GF-D8 (cell line): ENCODE data around the gene RAB20.
A peak's percentile ranks its signal among the peaks of the same experiment; 100 is the strongest.
"Not testable (repeated sequence)": the region's sequence is repeated elsewhere in the genome, so short reads cannot be mapped to it uniquely, and the experiment has no call there.

Experiments
- DNase-seq: peaks from one replicate; lab custom pipeline; 2025; lab: John Stamatoyannopoulos, UW

RAB20 gene

DNA sequence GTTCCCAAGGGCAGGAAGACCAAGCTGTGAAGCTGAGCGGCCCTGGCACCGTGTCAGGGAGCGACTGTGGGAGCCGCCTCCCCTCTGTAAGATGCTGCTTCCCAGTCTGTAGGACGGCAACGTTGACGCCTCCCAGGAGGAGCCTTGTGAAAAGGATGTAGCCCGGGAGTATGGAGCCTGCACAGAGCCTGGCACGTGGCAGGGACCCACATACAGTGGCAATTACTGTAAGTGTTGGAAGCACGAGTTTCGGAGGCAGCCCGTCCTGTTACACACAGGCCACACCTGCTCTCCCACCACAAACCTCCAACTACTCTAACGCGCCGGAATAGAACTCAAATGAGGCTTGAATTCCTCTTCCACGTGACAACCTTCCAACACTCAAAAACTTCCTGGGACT, 6.6 kb downstream of the RAB20 start:
- no peak for DNase-seq

DNA sequence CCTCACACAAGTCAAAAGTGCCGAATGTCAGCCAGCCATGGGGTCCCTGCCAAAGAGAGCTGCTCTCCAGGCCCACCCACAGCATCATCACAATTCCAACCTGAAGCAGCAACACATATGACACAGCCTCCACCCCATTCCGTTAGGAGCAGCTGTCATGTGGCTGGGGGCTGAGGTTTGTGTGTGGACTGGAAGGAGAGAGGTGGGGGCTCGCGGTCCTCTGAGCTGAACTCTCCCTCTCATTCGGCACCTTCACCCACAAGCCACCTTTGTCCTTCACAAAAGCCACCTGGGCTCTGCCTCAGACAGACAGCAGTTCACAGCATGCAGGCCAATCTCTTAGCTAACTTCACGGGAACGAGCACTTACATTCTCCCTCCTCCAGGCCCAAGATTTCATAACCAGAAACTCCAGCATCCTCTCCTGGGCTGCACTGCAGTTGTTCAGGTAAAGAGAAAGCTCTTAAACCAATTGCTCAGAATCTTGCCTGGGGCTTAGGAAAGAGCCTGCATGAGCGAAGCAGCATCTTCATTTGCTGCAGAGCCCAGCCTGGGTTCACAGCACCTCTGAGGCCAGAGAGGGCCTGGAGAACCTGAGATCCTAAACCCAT, 7.2 kb downstream of the RAB20 start:
- no peak for DNase-seq

DNA sequence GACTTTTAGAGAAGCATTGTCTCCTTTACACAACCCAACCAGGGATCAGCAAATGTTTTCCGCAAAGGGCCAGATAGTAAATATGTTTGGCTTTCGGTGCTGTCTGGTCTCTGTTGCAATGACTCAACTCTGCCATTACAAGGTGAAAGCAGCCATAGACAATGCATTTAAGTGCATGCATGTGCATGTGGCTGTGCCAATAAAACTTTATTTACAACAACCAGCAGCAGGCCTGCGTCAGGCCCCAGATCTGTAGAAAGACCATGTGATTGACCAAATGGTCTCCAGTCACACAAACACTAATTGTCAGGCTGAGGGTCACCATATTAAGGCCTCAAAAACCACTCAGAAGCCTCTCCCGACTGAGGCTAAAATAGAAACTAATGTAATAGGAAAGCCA, 8.1 kb downstream of the RAB20 start:
- no peak for DNase-seq

DNA sequence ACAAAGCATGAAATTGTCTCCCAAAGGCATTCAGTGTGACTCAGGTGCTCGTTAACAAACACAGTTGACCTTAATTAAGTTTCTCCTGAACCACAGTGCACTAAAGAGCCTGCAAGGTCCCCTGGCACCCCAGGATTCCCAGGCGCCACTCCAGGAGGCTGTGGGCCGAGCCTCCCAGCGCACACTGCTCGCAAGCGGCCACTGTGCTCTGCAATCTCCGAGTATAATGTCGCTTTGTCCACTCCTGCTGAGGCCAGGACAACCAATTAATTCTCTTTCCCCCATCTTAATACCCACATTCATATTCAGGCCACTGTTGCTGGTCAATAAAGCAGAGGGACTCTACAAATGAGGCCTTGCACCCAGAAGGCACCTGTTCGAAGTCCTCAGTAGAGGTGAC, 8.8 kb downstream of the RAB20 start:
- DNase-seq, result no peak

DNA sequence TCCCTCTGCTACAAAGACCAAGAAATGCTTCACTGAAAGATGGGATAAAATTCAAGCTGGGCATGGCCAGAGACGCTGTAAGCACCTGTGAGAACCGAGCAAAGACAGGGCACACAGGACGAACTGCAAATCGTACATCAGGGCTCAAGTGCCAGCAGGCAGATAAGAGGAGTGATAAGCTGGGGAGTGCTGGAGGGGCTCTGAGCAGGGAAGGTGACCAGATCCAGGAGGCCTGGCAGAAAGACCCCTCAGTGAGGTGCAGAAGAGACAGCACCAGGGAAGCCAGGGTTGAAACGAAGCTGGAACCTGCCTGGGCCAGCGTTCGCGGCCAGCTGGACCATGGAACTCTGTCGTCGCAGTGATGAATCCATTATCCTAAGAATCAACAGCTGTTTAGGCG, 10.2 kb downstream of the RAB20 start:
- DNase-seq, result no peak

DNA sequence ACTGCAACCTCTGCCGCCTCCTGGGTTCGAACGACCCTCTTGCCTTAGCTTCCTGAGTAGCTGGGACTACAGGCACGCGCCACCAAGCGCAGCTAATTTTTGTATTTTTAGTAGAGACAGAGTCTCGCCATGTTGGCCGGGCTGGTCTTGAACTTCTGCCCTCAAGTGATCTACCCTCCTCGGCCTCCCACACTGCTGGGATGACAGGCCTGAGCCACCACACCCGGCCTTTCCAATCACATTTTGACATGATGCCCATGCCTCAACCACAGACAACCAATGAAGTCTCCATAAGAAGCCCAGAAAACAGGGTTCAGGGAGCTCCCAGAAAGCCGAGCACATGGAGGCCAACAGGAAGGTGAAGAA, 11.7 kb downstream of the RAB20 start:
- DNase-seq, result no peak

DNA sequence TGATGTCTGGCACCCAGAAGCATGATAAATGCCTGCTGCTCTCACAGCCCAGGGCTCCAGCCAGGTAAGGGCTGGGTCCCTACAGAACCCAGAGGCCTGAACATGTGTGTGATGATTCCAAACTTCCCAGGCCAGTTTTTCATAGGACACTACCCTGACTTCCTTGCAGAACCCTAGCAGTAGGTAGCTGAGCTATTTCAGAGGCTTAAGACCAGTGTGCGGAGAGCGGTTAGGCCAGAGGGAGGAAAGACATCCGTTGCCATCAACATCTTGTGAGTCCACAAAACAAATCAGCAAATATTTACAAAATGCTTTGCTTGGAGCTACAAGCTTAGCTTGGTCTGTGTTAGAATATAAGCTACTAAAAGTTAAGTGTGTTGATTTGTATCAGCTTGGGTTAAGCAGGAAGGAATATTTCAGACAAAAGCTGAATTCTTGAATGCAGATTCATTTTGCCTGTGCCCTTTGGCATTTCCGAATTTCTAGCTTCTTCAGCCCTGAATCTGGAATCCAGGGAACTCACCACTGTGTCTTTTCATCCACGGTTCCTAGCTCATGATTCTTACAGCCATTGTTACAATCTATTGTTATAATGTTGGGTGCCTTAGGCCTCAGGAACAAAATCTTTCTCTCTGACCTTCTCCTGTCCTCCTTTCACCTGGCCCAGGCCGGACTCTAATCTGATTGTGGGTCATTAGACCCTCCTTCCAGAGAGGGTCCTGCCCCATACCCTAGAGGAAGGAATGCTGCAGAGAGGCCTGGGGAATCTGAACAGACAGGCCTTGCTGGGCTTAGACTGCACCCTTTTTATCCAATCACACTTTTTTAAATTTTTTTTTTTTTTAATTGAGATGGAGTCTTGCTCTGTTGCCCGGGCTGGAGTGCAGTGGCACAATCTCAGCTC, 12.4 kb downstream of the RAB20 start:
- DNase-seq, result no peak

DNA sequence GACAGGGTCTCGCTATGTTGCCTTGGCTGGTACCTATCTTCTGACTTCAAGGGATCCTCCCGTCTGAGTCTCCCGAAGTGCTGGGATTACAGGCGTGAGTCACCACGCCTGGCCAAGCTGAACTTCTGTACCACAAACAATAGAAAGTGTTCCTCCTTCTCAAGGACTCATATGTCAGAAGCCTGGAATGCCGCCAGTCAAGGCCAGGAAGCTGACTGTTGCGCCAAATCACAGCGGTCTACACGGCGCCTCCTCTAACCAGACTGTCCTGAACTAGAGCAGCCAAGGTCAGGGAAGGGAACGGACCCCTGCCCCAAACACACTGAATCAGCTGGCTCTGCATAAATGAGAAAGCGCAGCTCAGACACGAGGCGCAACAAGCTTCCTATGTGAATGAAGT, 14.6 kb downstream of the RAB20 start:
- DNase-seq, result no peak

DNA sequence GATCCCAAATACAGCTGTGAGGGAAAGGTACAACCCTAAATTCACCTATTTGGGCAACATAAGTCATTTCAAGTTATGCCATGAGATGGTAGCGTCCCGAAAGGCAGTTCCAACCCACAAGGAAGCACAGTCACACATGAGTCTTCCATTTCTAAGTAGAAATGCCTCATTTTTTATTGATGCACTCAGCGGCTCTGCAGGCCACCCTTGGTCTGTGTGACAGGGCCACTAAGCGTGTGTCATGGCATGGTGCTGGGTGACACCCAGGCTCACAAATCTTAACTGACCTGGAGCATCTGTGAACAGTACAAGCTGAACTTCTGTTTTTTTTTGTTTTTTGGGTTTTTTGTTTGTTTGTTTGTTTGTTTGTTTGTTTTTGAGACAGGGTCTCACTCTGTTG, 15.1 kb downstream of the RAB20 start:
- DNase-seq, result no peak

DNA sequence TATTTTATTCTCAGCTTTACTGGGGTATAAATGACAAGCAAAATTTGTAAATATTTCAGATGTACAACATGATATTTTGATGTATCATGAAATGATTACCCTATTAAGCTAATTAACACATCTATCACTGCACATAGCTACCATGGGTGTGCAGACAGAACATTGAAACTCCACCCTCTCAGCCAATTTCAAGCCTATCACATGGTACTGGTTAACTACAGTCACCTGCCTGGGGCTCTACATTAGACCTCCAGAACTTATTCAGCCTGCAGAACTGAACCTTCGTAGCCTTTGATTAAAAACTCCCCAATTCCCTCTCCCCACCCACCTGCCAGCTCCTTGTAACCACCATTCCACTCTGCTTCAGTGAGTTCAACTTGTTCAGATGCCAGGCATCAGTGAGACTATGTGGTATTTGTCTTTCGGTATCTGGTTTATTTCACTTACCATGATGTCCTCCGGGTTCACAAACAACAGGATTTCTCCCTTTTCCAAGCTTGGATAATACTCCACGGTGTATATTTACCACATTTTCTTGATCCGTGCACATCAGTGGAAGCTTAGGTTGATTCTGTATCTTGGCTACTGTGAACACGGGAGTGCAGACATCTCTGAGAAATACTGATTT, 19.2 kb downstream of the RAB20 start:
- no peak for DNase-seq

DNA sequence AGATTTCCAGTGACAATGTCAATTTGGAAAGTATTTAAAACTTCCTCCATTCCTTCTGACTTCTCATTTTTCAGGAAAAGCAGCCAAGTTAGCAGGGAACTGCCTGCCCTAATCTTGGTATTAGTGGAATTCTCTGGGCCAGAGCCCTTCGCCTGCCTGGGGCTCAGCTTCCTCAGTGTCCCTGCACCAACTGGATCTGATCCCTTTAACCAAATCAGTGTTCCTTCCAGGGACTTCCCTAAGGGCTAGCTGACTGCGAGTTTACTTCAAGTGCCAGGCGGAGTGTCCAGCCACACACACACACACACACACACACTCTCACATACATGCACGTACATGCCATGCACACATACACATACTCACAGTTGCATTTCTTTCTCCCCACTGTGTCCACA, 20.0 kb downstream of the RAB20 start:
- no peak for DNase-seq

DNA sequence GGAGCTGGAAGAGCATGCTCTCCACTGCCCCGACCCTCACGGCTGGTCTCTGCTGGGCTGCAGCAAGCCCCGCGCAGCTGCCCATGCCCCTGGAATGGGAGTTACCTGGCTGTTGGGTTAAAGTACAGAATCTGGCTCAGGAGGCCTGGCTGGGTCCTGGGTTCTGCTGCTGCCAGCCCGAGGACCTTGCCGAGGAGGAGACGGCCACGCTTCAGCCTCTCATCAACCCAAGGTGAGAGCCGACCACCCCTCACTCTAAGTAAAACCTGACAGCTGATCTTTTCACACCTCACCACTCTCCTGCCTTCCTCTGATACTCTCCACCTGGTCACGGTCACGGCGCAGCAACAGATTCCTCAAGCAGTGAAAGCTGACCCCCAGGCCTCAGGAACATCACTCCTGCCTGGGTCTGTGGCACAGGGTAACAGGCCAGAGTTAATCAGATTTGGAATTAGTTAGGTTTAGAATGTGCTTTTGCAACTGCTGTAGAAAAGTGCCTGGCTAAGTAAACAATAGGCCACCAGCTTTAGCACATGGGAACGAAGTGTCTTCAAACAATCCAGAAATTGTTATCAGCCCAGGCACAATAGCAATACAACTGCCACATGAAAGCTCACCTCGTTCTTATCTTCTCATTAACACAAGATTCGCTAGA, 20.5 kb downstream of the RAB20 start:
- no peak for DNase-seq

DNA sequence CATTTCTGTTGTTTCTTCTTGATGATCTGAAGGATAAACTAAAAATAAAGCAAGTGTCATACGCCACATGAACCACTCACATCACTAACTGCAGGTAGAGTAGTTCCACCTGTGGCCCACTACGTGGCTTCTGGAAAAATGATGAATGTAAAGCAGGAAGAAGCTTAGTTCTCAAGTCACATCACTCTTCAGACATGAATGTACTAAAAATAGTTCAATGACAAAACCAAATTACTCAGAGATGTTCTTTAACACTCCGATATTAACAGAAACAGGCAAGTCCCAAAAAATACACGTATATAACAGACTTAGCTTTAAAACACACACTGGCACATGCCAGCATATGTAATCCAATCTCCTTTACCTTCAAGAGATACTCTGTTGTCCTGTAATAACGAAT, 21.6 kb downstream of the RAB20 start:
- no peak for DNase-seq

DNA sequence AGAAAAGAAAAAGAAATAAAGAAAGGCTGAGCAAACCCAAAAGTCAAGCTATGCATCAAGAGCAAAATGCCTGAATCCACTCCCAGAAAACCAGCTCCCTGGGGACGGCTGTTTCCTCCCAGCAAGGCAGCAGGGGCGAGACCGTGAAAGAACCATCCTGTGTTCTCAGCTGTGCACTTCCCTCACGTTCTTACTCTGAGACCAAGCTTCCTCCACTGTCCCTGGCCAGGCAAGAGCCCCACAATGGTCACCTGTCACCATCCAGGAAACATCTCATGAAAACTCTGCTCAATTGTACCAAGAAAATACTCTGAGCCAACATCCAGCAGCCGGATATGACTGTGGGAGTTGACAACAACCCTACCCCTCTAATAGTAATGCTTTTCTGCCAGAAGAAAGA, 22.9 kb downstream of the RAB20 start:
- peak; percentile 60 for DNase-seq

DNA sequence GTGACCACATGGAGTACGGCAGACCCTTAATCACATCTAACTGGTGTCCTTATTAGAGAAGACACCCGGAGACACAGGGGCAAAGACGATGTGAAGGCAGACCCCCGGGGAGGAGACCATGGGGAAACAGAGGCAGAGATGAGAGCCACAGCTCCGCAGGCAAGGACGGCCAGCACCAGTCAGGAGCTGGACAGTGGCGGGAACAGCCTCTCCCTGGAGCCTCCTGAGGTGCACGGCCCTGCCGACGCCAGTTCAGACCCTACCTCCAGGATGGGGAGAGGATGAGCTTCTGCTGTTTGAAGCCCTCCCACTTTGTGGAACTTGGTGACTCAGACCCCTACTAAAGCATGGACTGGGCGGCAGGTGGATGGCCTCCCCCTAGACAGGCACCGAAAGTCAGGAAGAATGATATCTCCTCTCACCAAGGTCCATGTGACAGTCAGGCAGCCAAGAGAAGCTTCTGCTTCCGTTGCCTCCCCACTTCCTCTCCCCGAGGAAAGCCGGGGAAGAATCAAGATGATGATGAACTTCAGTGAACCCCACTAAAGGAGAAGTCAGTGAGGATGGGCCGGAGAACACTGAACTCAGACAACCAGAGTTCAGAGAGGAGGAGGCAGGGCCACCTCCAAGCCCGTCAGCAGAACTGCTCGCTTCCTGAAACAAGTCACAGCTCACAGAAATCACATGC, 25.4 kb downstream of the RAB20 start:
- DNase-seq, result peak; percentile 96

DNA sequence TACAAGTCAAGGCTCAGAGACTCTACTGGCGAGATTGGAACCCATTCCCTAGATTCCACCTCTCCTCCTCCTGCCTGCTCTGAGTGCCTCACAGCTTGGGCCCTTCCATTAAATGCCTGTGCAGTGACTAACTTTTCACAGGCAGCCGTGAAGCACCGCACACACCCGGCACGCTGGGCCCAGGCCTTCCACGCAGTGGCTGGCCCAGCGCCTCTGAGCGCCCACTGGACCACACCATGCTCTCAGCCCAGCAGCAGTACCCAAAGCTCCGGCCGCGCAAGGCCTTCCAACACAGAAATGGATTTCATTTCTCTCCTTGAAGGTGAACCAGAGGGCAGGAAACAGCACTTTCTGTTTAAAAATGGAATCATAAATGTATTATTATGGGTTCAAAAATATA, 26.0 kb downstream of the RAB20 start:
- no peak for DNase-seq

DNA sequence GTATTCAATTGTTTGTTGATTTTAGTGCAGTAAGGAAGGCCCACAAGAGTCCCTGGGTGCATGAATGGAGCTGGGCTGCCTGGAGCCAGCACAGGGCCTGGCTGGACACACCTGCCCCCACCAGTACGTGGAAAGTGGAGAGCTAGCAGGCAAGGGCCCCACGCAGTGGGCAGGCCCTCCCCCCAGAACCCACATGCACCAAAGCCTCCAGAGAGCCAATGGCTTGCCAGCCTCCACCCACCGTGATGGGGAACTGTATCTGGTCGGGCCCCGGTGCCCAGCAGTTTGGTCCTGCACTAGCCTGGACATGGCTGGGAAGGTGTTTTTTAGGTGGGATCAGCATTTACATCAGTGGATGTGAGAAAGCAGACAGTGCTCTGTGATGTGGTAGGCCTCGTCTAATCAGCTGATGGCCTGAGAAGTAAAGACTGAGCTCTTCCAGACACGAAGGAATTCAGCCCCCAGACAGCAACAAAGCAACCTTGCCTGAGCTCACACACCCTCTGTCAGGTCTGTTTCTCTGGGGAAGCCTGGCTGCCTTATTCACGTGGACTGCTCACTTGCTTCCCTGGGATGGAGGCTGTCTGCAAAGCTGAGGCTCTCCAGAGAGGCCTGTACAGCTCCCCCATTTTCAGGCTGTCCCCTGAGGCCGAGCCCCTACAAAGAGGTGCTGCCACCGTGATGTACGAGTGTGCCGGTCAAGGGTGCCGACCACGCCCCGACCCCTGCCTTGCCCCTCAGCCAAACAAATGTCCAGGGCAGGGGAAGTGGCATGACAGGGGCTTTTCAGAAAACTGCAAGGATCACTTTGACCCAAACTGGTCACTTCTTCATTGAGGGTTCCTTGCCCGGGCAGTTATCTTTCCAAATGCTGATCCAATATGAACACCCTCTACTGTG, 27.5 kb downstream of the RAB20 start:
- DNase-seq, result no peak

DNA sequence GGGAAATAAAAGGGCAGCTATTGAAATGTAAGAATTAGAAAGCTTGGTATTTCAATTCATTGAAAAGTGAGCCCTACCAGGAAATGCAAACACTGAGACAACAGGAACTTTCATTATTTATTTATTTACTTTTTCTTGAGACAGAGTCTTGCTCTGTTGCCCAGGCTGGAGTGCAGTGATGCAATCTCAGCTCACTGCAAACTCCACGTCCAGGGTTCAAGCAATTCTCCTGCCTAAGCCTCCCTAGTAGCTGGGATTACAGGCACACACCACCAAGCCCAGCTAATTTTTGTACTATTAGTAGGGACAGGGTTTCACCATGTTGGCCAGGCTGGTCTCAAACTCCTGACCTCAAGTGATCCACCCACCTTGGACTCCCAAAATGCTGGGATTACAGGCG, 29.3 kb downstream of the RAB20 start:
- not testable (repeated sequence) for DNase-seq

DNA sequence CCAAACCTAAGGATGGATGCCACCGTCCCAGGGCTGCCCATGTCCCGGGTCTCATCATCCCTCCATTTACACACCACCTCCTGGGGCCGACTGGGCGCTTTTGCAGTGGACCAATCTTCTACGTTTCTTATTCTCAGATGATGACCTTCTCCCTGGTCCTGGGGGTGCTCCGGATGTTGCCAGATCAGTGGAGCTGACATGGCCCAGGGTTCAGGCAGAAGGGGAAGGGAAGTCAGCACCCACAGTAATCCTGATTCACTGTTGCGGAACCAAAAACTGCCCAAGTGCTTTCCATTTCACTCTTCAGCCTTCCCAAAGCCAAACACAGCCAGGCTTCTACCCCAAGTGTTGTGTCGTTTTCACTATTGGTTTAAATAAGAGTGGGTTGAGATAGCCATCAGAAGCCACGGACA, 29.8 kb downstream of the RAB20 start:
- no peak for DNase-seq

DNA sequence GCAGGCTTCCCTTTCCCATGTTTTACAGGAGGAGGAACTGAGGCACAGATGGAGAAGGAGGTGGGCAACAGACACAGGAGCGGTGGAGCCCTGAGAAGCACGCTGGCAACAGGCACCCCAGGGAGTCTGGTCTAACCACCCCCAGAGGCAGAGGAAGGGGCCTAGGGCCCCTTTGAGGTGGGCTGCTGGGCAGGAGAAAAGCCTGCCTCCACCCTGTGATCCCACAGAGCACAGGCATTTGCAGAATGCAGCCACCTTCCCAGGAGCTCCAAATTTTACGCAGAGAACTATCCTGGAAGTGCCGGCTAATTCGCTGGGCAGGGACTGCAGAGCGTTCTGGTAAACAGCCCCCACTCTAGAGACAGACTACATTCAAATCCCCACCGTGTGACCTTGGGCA, 30.4 kb downstream of the RAB20 start:
- no peak for DNase-seq
